GM10266 (cell line): ENCODE data around the gene ADAMTS9.

Experiments used
- DNase-seq: peaks from one replicate; pipeline ENCODE4 v3.0.0; 2012; ENCODE audit errors: extremely low spot score
- CTCF ChIP-seq: IDR thresholded peaks from 2 replicates; pipeline ENCODE4 v1.5.1; 2012; ENCODE audit warnings: mild to moderate bottlenecking, low read depth; ENCODE audit not compliant: control insufficient read depth, insufficient read depth; ENCODE audit errors: missing control alignments

Gene ADAMTS9

GRCh38 chr3:64518950-64519349 lies 168.8 kb downstream of the ADAMTS9 start:
- no peak for TF ChIP-seq CTCF
- no peak for DNase-seq

GRCh38 chr3:64518496-64518895 lies 169.3 kb downstream of the ADAMTS9 start:
- no peak for DNase-seq
- no peak for TF ChIP-seq CTCF

GRCh38 chr3:64514889-64515288 lies 172.9 kb downstream of the ADAMTS9 start:
- no peak for TF ChIP-seq CTCF
- no peak for DNase-seq

- no peak for DNase-seq
- no peak for TF ChIP-seq CTCF
Observed at GRCh38 chr3:64509206-64509605, 178.6 kb downstream of the ADAMTS9 start.

- no peak for TF ChIP-seq CTCF
- no peak for DNase-seq
Observed at GRCh38 chr3:64508140-64508539, 179.7 kb downstream of the ADAMTS9 start.

GRCh38 chr3:64506255-64506654 lies 181.5 kb downstream of the ADAMTS9 start:
- no peak for DNase-seq
- TF ChIP-seq CTCF, result no peak

GRCh38 chr3:64505419-64505818 lies 182.4 kb downstream of the ADAMTS9 start:
- no peak for DNase-seq
- no peak for TF ChIP-seq CTCF
